ENCODE measurements around the gene CAMK2A.

GRCh38 chr5:150272531-150272930, 17.0 kb downstream of the CAMK2A start:
- TF ChIP-seq CTCF (IDR thresholded peaks at IDR 0.05; ENCODE audit: poor library complexity) (peak; percentile 52), EZH2phosphoT487 (IDR thresholded peaks at IDR 0.05; ENCODE audit: low read depth, severe bottlenecking, unreplicated experiment) (no peak), EZH2 (IDR thresholded peaks at IDR 0.05; ENCODE audit: borderline replicate concordance) (no peak)
